GDM1 (cell line): Measurements from ENCODE around the gene SPZ1.
"Not testable (repeated sequence)": the region's sequence is repeated elsewhere in the genome, so short reads cannot be mapped to it uniquely, and the experiment has no call there.

Experiments used
- DNase-seq: peaks from one replicate; lab custom pipeline; 2025; lab: John Stamatoyannopoulos, UW

The SPZ1 gene

DNA sequence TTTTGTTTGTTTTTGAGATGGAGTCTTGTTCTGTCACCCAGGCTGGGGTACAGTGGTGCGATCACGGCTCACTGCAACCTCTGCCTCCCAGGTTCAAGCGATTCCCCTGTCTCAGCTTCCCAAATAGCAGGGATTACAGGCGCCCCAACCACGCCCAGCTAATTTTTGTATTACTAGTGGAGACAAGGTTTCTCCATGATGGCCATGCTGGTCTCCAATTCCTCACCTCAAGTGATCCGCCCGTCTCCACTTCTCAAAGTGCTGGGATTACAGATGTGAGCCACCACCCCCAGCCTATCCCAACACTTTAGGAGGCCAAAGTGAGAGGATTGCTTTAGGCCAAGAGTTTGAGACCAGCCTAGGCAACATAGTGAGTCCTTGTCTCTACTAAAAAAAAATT lies 19.3 kb downstream of the SPZ1 start:
- no peak for DNase-seq

DNA sequence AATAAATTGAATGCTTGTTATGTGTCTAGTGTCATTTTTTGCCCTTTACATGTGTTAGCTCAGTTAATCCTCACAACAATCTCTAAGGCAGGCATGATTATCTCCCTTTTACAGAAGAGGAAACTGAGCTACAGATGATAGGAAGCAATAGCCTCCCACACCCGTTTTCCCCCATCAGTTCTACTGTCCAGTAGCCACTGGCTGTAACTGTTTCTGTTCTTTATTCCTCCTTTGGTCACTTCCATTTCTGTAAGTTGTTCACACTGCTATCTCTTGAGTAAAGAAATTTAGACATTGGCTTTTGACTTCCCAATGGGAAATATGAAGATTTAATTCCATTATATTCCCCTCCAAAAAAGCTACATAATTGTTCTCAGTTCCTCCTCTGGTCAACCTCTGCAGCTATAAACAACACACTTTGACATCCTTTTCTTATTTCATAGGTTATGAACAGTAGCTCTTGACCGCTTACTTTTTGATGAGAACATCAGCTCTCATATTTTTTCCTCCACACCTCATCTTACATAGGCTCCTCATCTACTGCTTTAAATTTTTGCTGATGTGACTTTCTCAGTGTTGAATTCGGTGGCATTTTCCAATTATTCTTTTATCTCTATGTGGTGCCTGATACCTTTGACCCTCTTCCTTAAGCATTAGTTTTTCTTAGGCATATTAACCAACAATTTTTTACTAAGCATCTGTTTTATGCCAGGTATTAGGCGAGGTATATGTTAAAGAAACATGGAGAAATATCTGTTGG lies 21.4 kb downstream of the SPZ1 start:
- DNase-seq: no peak

DNA sequence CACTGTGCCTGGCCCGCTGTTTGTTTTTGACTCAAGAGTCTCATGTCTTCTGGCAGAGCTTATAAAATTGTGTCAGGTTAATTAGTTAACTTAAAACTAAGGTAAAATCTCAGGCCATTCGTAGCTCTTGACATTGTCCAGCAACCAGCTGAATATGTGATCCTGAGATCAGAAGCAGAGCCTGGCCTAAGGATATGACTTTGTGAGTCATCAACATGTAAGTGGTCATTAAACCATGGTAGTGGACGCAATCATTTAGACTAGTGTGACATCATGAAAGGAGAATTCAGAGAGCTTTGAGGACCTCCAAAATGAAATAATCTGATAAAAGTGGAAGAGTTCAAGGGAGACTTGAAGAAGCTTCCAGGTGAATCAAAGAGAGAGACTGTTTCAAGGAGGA lies 23.3 kb downstream of the SPZ1 start:
- DNase-seq: no peak

DNA sequence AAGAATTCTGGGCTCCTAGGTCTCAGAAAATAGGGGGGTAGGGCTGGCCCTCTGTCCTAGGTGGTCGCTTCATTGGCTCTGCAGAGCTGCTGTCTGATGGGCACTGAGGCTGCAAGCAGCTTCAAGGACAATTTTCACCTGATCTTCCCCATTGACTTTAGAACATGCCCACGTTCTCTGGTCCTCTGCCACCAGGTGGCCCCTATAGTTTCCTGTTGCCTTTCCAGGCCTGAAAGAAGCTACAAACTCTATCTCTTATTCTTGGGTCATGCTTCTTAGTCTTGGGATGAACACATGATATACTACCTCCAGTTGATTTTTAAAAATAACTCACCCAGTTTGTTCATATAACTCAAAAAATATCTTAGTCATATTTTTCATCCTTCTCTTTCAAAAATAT lies 26.3 kb downstream of the SPZ1 start:
- no peak for DNase-seq

DNA sequence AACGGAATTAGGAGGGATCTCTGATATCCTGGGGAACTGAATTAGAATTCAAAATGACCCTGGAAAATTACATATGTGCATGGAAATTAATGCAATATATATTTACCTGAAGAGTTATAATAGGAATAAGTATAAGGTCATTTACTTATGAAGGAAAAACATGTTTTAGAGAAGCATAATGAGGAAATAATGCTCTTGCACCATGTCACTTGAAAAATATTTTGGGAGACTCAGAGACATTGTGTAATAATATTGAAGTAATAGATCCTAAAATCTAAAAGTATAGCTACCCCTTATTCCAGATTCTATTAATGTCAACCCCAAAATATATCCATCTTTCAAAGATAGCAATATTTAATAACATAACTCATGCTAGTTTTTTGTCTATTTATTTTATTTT lies 28.4 kb downstream of the SPZ1 start:
- no peak for DNase-seq

DNA sequence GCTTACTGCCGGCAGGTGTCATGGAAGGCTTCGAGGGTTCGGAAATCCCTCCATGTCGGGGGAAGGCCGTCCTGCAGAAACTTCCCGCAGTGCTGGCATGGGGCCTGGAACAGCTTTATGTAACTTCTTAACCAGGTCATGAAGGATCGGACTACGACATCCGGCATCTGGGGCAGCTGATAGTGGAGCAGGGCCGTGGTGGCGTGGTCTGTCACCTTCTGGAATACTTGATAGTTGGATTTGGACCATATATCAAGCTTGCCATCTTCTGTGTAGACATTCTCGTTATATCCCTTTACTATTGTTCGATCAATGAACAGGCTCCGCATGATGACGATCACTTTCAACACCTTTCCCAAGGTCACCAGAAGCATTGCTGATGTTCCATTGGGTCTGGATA lies 31.2 kb downstream of the SPZ1 start:
- not testable (repeated sequence) for DNase-seq

DNA sequence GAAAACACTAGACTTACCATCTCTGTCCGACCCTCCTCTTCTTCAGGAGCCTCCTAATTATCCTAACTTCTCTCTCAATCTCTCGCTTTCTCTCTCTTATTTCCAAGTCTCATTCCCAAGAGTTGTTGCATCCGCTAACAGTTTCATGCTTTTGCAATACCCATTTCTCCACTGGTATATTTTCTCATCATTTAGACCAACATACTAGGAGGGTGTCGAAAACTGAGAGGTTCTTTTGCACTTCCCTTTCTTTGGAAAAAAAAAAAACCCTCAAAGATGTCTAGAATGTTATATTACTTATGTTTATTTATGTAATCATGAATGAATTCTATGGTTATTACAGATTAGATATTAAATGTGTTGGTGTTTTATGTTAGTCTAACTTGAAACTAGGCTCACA lies 35.9 kb downstream of the SPZ1 start:
- no peak for DNase-seq

DNA sequence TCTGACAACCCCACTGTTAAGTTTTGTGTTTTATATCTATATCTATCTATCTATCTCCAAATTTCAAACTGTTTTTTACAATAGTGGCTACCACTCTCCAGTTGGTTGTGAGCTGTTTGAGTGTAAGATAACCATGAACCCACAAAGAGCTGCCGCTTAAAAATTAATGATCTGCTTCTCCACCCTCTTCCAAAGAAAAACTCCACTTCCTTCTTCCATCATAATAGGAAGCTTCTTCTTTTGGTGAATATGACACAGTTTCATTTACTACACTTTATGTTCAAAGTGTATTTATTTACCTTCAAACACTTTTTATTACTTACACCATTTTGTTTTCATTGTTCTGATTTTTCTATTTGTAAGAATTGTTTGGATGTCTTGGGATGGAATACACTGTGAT lies 37.9 kb downstream of the SPZ1 start:
- no peak for DNase-seq

DNA sequence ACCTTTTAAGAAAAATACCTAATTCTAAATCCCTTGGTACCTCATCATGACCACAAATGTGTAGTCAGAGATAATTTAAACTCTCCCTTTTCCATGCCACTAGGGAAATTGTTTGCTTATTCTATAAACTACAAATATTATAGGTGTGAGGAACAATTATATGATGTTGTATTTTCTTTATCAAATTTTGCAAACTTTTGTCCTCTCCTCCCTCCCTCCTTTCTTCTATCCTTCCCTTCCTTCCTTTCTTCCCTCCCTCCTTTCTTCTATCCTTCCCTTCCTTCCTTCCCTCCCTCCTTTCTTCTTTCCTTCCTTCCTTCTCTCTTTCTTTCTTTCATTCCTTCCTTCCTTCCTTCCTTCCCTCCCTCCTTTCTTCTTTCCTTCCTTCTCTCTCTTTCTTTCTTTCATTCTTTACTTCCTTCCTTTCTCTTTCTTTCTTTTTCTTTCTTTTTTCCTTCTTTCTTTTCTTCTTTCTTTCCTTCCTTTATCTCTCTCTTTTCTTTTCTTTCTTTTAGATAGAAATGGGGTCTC lies 41.2 kb downstream of the SPZ1 start:
- DNase-seq: no peak

DNA sequence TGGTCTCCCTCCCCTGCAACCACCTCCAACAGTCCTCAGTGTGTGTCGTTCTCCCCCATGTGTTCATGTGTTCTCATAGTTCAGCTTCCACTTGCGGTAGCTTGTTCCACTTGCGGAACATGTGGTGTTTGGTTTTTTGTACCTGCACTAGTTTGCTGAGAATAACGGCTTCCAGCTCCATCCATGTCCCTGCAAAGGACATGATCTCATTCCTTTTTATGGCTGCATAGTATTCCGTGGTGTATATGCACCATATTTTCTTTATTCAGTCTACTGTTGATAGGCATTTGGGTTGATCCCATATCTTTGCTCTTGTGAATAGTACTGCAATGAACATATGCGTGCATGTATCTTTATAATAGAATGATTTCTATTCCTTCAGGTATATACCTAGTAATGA lies 45.1 kb downstream of the SPZ1 start:
- DNase-seq: no peak

DNA sequence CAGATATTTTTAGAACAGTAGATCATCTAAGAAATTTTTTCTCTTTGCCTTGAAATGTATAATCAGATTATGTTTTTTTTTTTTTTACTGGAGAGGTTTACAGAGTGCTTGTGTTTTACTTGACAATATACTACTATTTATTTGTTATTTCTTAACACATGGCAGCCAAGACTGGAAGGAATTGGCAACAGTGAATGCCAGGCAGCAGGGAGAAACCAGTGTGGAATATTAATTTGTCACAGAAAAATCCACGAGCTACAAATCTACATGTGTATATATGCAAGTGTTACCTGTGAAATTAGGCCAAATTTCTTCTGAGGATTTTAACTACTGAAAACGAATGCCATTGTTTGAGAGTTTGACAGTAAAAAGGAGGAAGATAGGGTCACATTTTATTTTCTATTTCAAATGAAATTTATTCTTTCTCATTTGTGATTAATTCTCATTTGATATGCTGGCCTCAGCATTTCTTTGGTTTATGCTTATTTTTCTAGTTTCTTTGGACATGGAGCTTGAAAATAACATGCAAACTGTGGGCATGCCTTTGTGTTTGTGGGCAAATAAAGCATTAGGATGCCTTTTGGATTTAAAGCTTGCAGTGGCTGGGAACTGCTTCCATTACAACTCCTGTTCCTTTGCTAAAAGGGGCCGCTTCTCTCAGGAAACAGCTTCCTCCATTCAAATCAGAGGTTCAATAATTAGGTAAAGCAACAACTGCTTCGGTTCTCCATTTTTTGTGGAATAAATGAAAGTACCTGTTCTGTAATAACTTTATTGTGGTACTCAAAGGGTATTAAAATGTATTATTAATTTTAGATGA lies 49.1 kb downstream of the SPZ1 start:
- no peak for DNase-seq

DNA sequence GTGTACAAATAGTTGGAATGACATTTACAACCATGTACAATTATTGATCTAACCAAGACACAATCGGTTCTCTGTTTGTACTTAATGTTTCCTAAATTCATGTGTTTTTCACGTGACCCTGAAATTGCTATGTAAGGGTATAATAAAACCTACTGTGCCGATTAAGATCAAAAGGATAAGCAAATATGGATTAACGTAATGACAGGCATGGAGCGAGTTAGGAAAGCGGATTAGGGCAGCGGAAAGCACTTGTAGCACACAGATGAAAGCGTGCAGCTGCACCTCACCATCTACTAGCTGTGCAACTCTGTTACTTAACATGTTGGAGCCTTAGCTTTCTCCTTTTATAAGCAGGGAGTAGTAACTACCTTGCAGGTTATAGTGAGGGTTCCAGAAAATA lies 49.7 kb downstream of the SPZ1 start:
- DNase-seq: no peak

DNA sequence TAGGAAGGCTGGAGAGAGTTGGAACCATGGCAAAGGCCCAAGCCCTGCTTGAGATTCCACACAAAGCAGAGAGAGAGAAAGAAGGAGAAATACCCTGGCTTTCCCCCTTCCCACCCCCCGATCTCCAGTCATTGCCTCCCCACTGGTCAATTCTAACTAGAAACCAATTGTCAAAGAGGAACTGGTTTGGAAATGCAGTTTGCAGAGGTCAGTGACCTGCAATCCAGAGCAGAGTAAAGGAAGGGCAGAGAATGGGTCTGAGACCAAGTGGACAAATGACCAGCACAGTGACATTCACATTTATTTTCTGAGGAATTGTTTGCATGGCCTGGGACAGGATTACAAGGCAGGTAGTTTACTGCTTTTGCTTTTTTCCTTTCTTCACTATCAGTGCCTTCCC lies 50.6 kb downstream of the SPZ1 start:
- no peak for DNase-seq
